ENCODE results near the gene SMIM38.

DNA sequence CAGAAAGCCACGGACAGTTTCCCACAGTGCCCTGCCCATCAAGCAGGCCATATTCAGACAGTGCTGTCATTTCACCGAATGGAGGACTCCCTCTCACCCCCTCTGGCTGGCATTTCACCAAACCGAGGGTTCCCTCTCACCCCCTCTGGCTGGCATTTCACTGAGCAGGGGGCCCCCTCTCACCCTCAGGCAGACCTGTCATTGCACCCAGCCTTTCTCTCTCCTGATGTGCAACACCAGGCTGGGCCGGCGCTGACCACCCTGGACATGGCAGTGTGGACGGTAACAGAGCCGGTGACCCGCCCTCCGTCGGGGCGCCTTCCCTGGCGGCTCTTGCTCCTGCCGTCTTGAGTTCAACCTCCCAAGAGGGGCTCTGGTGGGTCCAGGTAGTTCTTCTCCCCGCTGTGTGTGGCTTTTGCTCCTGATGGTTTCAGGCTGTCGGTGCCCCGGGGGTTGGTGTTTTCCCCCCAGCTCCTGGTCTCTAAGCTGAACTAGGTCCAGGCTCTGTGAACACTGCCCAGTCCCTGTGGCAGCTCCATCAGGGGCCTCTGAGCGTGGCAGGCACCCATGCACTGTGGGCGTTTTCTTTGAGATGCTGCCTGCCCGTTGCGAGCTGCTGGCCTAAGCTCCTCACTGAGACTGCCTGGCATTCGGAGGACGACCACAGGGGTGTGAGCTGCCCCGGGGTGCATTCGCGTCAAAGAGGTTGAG is 46.9 kb downstream of the SMIM38 start:
- no peak for TF ChIP-seq POLR2A (IDR thresholded peaks at IDR 0.05)
- TF ChIP-seq, protein P1, sequence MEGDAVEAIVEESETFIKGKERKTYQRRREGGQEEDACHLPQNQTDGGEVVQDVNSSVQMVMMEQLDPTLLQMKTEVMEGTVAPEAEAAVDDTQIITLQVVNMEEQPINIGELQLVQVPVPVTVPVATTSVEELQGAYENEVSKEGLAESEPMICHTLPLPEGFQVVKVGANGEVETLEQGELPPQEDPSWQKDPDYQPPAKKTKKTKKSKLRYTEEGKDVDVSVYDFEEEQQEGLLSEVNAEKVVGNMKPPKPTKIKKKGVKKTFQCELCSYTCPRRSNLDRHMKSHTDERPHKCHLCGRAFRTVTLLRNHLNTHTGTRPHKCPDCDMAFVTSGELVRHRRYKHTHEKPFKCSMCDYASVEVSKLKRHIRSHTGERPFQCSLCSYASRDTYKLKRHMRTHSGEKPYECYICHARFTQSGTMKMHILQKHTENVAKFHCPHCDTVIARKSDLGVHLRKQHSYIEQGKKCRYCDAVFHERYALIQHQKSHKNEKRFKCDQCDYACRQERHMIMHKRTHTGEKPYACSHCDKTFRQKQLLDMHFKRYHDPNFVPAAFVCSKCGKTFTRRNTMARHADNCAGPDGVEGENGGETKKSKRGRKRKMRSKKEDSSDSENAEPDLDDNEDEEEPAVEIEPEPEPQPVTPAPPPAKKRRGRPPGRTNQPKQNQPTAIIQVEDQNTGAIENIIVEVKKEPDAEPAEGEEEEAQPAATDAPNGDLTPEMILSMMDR (IDR thresholded peaks at IDR 0.05), result no peak

Measured in lower leg skin (tissue), 3 donors.